Thymus (tissue), 11 donors: ENCODE measurements around the gene MPZL1. TPM values are rescaled to one million over a fixed set of nuclear protein-coding genes. Genes with fewer than 3 reads are reported as not detected.

Experiments used
- DNase-seq, 9 donors: peaks; one replicate each; pipeline ENCODE4 v3.0.0-alpha.2; 2013; ENCODE audit warnings: low spot score in 9 of 9, low read depth in 6 of 9, missing footprints in 1 of 9
- H3K27ac ChIP-seq, 2 donors: one replicate each; pipeline ENCODE4 v1.5.1; 2013; ENCODE audit warnings: control low read depth in 1 of 2, low read depth in 1 of 2, low read length in 1 of 2, mild to moderate bottlenecking in 1 of 2, moderate library complexity in 1 of 2
- H3K27me3 ChIP-seq, 2 donors: one replicate each; pipeline ENCODE4 v1.5.1; 2013; ENCODE audit warnings: low read length in 1 of 2; ENCODE audit not compliant: control insufficient read depth in 2 of 2, insufficient read depth in 1 of 2
- H3K36me3 ChIP-seq, 2 donors: one replicate each; pipeline ENCODE4 v1.5.1; 2013; ENCODE audit warnings: low read length in 1 of 2, mild to moderate bottlenecking in 1 of 2, moderate library complexity in 1 of 2; ENCODE audit not compliant: control insufficient read depth in 2 of 2, insufficient read depth in 2 of 2
- H3K4me1 ChIP-seq, 2 donors: one replicate each; pipeline ENCODE4 v1.5.1; 2013; ENCODE audit warnings: low read length in 2 of 2; ENCODE audit not compliant: control insufficient read depth in 2 of 2, insufficient read depth in 2 of 2
- H3K4me3 ChIP-seq, 2 donors: one replicate each; pipeline ENCODE4 v1.5.1; 2013; ENCODE audit warnings: low read length in 2 of 2, control low read depth in 1 of 2, mild to moderate bottlenecking in 1 of 2
- H3K9me3 ChIP-seq, 2 donors: one replicate each; pipeline ENCODE4 v1.5.1; 2013; ENCODE audit warnings: low read length in 1 of 2, mild to moderate bottlenecking in 1 of 2; ENCODE audit not compliant: control insufficient read depth in 2 of 2, insufficient read depth in 1 of 2
- WGBS: extraction: QIAGEN DNeasy Blood & Tissue Kit; methylation state at CpG from one replicate; pipeline ENCODE4 v1.1.7; 2013; 5-methylcytosine and 5-hydroxymethylcytosine counted together
- polyA plus RNA-seq: library from polyadenylated mRNA; stranded (reverse); fragments of 200-250 nt; gene quantifications from one replicate; pipeline ENCODE4 v1.2.3, GENCODE V29; 2013
- total RNA-seq: library from RNA; stranded (reverse); fragments of 120-200 nt; gene quantifications from one replicate; pipeline ENCODE4 v1.2.4, GENCODE V29; 2013
- donor health status: healthy.

Gene MPZL1
- total and polyA plus RNA-seq, 2 donors, result 23.4 to 26.0 TPM

GRCh38 chr1:167762061-167762746 is 40.4 kb downstream of the MPZL1 start:
- H3K4me1 ChIP-seq, result peaks cover 17 to 25% of the 10 kb centered on the region in 2 donors

GRCh38 chr1:167763525-167764220 is 41.9 kb downstream of the MPZL1 start:
- Histone ChIP-seq H3K36me3 (peaks cover 0 to 3% of the 10 kb centered on the region in 2 donors), H3K4me1 (peaks cover 17 to 25% of the 10 kb centered on the region in 2 donors), H3K4me3 (no peak overlapping the region), H3K9me3 (no peaks in the 10 kb centered on the region), H3K27ac (no peak overlapping the region), H3K27me3 (no peaks in the 10 kb centered on the region)
- WGBS, result 98% methylated on average over 5 of the region's 5 CpGs
- no peak for DNase-seq

More at GRCh38 chr1:167762061-167762746, 40.4 kb downstream of the MPZL1 start:
- H3K36me3 ChIP-seq, result peaks cover 0 to 3% of the 10 kb centered on the region in 2 donors
- peak; percentile 34 to 90 (median 68) for DNase-seq
- H3K9me3 ChIP-seq, result no peaks in the 10 kb centered on the region
- WGBS, result 39% methylated on average over 8 of the region's 8 CpGs
- H3K4me3 ChIP-seq, result no peak overlapping the region
- no peaks in the 10 kb centered on the region for H3K27me3 ChIP-seq
- H3K27ac ChIP-seq, result peak overlapping the region in 1 of 2 donors; percentile 61

GRCh38 chr1:167764458-167765330 is 42.9 kb downstream of the MPZL1 start:
- H3K4me1 ChIP-seq, result peaks cover 17 to 25% of the 10 kb centered on the region in 2 donors
- no peak overlapping the region for H3K27ac ChIP-seq
- 98% methylated on average over 5 of the region's 5 CpGs for WGBS

GRCh38 chr1:167765496-167765895 is 43.7 kb downstream of the MPZL1 start:
- no peaks in the 10 kb centered on the region for H3K27me3 ChIP-seq
- peaks cover 17 to 25% of the 10 kb centered on the region in 2 donors for H3K4me1 ChIP-seq
- H3K4me3 ChIP-seq, result no peak overlapping the region
- no peak overlapping the region for H3K27ac ChIP-seq
- WGBS, result 98% methylated on average over 6 of the region's 6 CpGs
- H3K9me3 ChIP-seq, result no peaks in the 10 kb centered on the region
- DNase-seq, result no peak
- H3K36me3 ChIP-seq, result peaks cover 0 to 7% of the 10 kb centered on the region in 2 donors

More at GRCh38 chr1:167764458-167765330, 42.9 kb downstream of the MPZL1 start:
- Histone ChIP-seq H3K27me3 (no peaks in the 10 kb centered on the region), H3K4me3 (no peak overlapping the region), H3K36me3 (peaks cover 0 to 3% of the 10 kb centered on the region in 2 donors), H3K9me3 (no peaks in the 10 kb centered on the region)
- DNase-seq, result no peak

- Histone ChIP-seq H3K4me3 (no peak overlapping the region), H3K27ac (no peak overlapping the region), H3K9me3 (peaks cover 0 to 1% of the 10 kb centered on the region in 2 donors), H3K36me3 (peaks cover 0 to 7% of the 10 kb centered on the region in 2 donors), H3K4me1 (peaks cover 13 to 19% of the 10 kb centered on the region in 2 donors), H3K27me3 (no peaks in the 10 kb centered on the region)
- 98% methylated on average over 2 of the region's 2 CpGs for WGBS
- no peak for DNase-seq
These were observed 44.8 kb downstream of the MPZL1 start for GRCh38 chr1:167766538-167766937.

- H3K4me3 ChIP-seq, result no peak overlapping the region
- DNase-seq, result no peak
- H3K27ac ChIP-seq, result no peak overlapping the region
- H3K36me3 ChIP-seq, result peaks cover 0 to 10% of the 10 kb centered on the region in 2 donors
- H3K9me3 ChIP-seq, result peaks cover 0 to 5% of the 10 kb centered on the region in 2 donors
- no peaks in the 10 kb centered on the region for H3K27me3 ChIP-seq
- peaks cover 4 to 7% of the 10 kb centered on the region in 2 donors for H3K4me1 ChIP-seq
These were observed 46.0 kb downstream of the MPZL1 start for GRCh38 chr1:167767761-167768160.

GRCh38 chr1:167770127-167770526 is 48.3 kb downstream of the MPZL1 start:
- peaks cover 0 to 5% of the 10 kb centered on the region in 2 donors for H3K9me3 ChIP-seq
- peaks cover 0 to 10% of the 10 kb centered on the region in 2 donors for H3K36me3 ChIP-seq
- 88% methylated on average over 3 of the region's 3 CpGs for WGBS
- no peak for DNase-seq
- H3K27me3 ChIP-seq, result no peaks in the 10 kb centered on the region
- peaks cover 0 to 8% of the 10 kb centered on the region in 2 donors for H3K4me1 ChIP-seq
- H3K4me3 ChIP-seq, result no peak overlapping the region
- H3K27ac ChIP-seq, result no peak overlapping the region

- H3K4me1 ChIP-seq, result peaks cover 0 to 8% of the 10 kb centered on the region in 2 donors
- H3K27ac ChIP-seq, result no peak overlapping the region
- H3K36me3 ChIP-seq, result peaks cover 0 to 13% of the 10 kb centered on the region in 2 donors
- H3K27me3 ChIP-seq, result no peaks in the 10 kb centered on the region
- H3K9me3 ChIP-seq, result peaks cover 0 to 5% of the 10 kb centered on the region in 2 donors
- no peak for DNase-seq
- 96% methylated on average over 4 of the region's 4 CpGs for WGBS
- H3K4me3 ChIP-seq, result no peak overlapping the region
These were observed 50.7 kb downstream of the MPZL1 start for GRCh38 chr1:167772436-167772835.
